ENCODE results near the gene NUP93.

DNA sequence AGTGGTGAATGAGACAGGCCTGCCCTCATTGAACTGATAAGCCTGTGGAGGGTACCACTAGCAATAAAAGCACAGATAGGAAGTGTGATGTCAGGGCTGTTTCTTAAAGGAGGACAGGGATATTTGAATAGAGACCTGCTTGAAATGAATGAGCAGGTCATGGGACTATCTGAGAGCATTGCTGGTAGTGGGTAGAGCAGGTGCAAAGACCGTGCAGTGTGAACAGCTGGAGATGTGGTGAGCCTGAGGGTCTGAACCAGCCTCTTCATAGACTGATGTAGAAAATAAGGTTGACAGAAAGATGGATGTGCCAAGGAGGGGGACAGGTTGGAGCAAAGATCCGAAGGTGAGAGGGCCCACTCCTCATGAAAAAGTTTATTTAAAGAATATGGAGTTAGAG is 2.4 kb downstream of the NUP93 start:
- TF ChIP-seq EZH2phosphoT487 (conservative IDR thresholded peaks at IDR 0.05; ENCODE audit: low read length) (no peak), CTCF (IDR thresholded peaks at IDR 0.05; ENCODE audit: insufficient read depth, low read length, poor library complexity, severe bottlenecking) (no peak)

Data from SU-DHL-6 (cell line).